ENCODE results near the gene RBBP8NL.
A peak's percentile ranks its signal among the peaks of the same experiment; 100 is the strongest.

Gene RBBP8NL, protein sequence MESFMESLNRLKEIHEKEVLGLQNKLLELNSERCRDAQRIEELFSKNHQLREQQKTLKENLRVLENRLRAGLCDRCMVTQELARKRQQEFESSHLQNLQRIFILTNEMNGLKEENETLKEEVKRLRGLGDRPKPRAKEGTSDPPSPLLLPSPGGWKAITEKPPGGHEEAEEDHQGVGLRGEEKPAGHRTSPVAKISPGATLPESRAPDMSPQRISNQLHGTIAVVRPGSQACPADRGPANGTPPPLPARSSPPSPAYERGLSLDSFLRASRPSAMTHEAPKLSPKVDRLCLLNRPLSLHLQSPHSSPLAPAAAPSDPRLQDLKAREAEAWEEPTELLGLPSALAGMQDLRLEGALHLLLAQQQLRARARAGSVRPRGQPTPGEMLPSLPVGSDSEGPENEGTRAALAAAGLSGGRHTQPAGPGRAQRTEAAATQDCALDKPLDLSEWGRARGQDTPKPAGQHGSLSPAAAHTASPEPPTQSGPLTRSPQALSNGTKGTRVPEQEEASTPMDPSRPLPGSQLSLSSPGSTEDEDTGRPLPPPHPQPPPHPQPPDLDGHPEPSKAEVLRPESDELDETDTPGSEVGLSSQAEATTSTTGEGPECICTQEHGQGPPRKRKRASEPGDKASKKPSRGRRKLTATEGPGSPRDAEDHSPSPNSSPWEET

GRCh38 chr20:62427172-62428001 lies at the start of gene RBBP8NL:
TSS of gene RBBP8NL (minus strand) at chr20:62427539. CDS start at chr20:62419647, 7,892 bp downstream.
- Histone ChIP-seq H3K9me3 (no peaks in the 10 kb centered on the region), H3K27me3 (peaks cover 0 to 78% of the 10 kb centered on the region in 2 donors), H3K4me1 (peaks cover 0 to 7% (median 0%) of the 10 kb centered on the region in 4 donors), H3K36me3 (no peaks in the 10 kb centered on the region), H3K4me3 (no peak within 1 kb of the TSS), H3K27ac (no peak within 1 kb of the TSS)
- TF ChIP-seq CTCF (IDR thresholded peaks at IDR 0.05): no peak
- intact Hi-C loops (cut with DNase I; ENCODE audit: low total_unique reads): no loop called here
- DNase-seq: no peak

- peaks cover 0 to 92% of the 10 kb centered on the region in 2 donors for H3K27me3 ChIP-seq
- no peaks in the 10 kb centered on the region for H3K36me3 ChIP-seq
- H3K27ac ChIP-seq: no peak overlapping the region
- intact Hi-C loops (cut with DNase I; ENCODE audit: low total_unique reads): no loop called here
- peak overlapping the region; percentile 10 to 36 for H3K4me3 ChIP-seq
- no peak for DNase-seq
- no peaks in the 10 kb centered on the region for H3K9me3 ChIP-seq
- TF ChIP-seq CTCF (IDR thresholded peaks at IDR 0.05): no peak
- H3K4me1 ChIP-seq: peaks cover 0 to 29% (median 21%) of the 10 kb centered on the region in 4 donors
These were observed 48.9 kb upstream of the RBBP8NL start for GRCh38 chr20:62476056-62476838.

- H3K27ac ChIP-seq: no peak within 1 kb of the TSS
- TF ChIP-seq CTCF (IDR thresholded peaks at IDR 0.05): no peak
- peaks cover 0 to 91% of the 10 kb centered on the region in 2 donors for H3K27me3 ChIP-seq
- no peak for DNase-seq
- no peaks in the 10 kb centered on the region for H3K36me3 ChIP-seq
- peaks cover 0 to 29% (median 21%) of the 10 kb centered on the region in 4 donors for H3K4me1 ChIP-seq
- intact Hi-C loops (cut with DNase I; ENCODE audit: low total_unique reads): no loop called here
- no peaks in the 10 kb centered on the region for H3K9me3 ChIP-seq
- H3K4me3 ChIP-seq: peak within 1 kb of the TSS; percentile 10 to 36
These were observed 48.4 kb upstream of the RBBP8NL start, which contains the start of gene GATA5 for GRCh38 chr20:62475772-62476055. TSS of gene GATA5 (minus strand) at chr20:62475995. CDS start at chr20:62475521, 474 bp downstream.

- Histone ChIP-seq H3K27ac (no peak overlapping the region), H3K27me3 (peaks cover 0 to 91% of the 10 kb centered on the region in 2 donors), H3K36me3 (no peaks in the 10 kb centered on the region), H3K4me1 (peaks cover 0 to 29% (median 21%) of the 10 kb centered on the region in 4 donors), H3K9me3 (no peaks in the 10 kb centered on the region), H3K4me3 (peak overlapping the region; percentile 10 to 36)
- intact Hi-C loops (cut with DNase I; ENCODE audit: low total_unique reads): no loop called here
- TF ChIP-seq CTCF (IDR thresholded peaks at IDR 0.05): no peak
- no peak for DNase-seq
These were observed 47.9 kb upstream of the RBBP8NL start for GRCh38 chr20:62475027-62475771.

Measured in tibial artery (tissue), 4 donors.